HepG2 (cell line): Measurements from ENCODE around the gene EPHA10. TPM values are rescaled to one million over a fixed set of nuclear protein-coding genes. Genes with fewer than 3 reads are reported as not detected.
A peak's percentile ranks its signal among the peaks of the same experiment; 100 is the strongest.

Source experiments
- CENPBD1 ChIP-seq: sonication (generic); formaldehyde crosslinking; IDR thresholded peaks from 2 replicates; pipeline ENCODE4 v1.8.0; 2022; ENCODE audit warnings: missing genetic modification reagents, low read depth, mild to moderate bottlenecking, borderline replicate concordance
- JDP2 ChIP-seq: sonication (generic); formaldehyde crosslinking; IDR thresholded peaks from 2 replicates; pipeline ENCODE4 v1.8.1; 2022; ENCODE audit warnings: missing genetic modification reagents, borderline replicate concordance
- JUND ChIP-seq: sonication (generic); formaldehyde crosslinking; IDR thresholded peaks from 2 replicates; pipeline ENCODE4 v1.8.0; 2022; ENCODE audit warnings: mild to moderate bottlenecking, missing genetic modification reagents
- MAX ChIP-seq: IDR thresholded peaks from 2 replicates; pipeline ENCODE4 v1.6.1; 2012; ENCODE audit warnings: inconsistent platforms
- MLLT10 ChIP-seq: sonication (generic); formaldehyde crosslinking; IDR thresholded peaks from 2 replicates; pipeline ENCODE4 v1.4.0; 2020; ENCODE audit warnings: missing genetic modification reagents
- SALL2 ChIP-seq: sonication (generic); formaldehyde crosslinking; IDR thresholded peaks from 2 replicates; pipeline ENCODE4 v1.8.1; 2023; ENCODE audit warnings: mild to moderate bottlenecking, missing genetic modification reagents, inconsistent platforms
- TBX3 ChIP-seq: fragments of 450-650 bp; IDR thresholded peaks from 2 replicates; pipeline ENCODE4 v1.6.1; 2017; ENCODE audit warnings: antibody characterized with exemption, mild to moderate bottlenecking, inconsistent platforms, borderline replicate concordance
- TFDP2 ChIP-seq: sonication (generic); formaldehyde crosslinking; IDR thresholded peaks from 2 replicates; pipeline ENCODE4 v1.4.0; 2020; ENCODE audit warnings: missing genetic modification reagents
- ZNF335 ChIP-seq: sonication (generic); formaldehyde crosslinking; IDR thresholded peaks from 2 replicates; pipeline ENCODE4 v1.4.0; 2020; ENCODE audit warnings: missing genetic modification reagents
- ZNF891 ChIP-seq: sonication (generic); formaldehyde crosslinking; IDR thresholded peaks from 2 replicates; pipeline ENCODE4 v1.5.0; 2020; ENCODE audit warnings: mild to moderate bottlenecking, missing genetic modification reagents
- polyA plus RNA-seq, 8 experiments: library from polyadenylated mRNA; depleted of rRNA in 3 of 8; stranded (reverse) in 7 of 8; unstranded in 1 of 8; fragments of >200 nt; fragmentation: Illumina TruSeq in 4 of 8; extraction: Trizol in 4 of 8; gene quantifications; 2 replicates each; pipeline versions ENCODE4 v1.2.1 to v1.2.3, GENCODE V29; 2011 to 2016; ENCODE audit warnings: low read depth in 4 of 8, missing spikeins in 1 of 8, mixed read lengths in 1 of 8; ENCODE audit not compliant: insufficient read depth in 1 of 8
- total RNA-seq, 5 experiments: library from RNA; depleted of rRNA; stranded (reverse); fragments of >200 nt; fragmentation: Illumina TruSeq; extraction: Trizol; gene quantifications; 2 replicates each; pipeline ENCODE4 v1.2.3, GENCODE V29; 2016; ENCODE audit warnings: low read depth in 1 of 5
- TF ChIP-seq, protein P1 (sequence below): sonication (generic); formaldehyde crosslinking; IDR thresholded peaks from 2 replicates; pipeline ENCODE4 v1.5.0; 2020; ENCODE audit warnings: missing genetic modification reagents, mild to moderate bottlenecking, borderline replicate concordance
- TF ChIP-seq, protein P2 (sequence below): fragments of 450-650 bp; IDR thresholded peaks from 2 replicates; pipeline ENCODE4 v1.6.1; 2017; ENCODE audit warnings: mild to moderate bottlenecking
- TF ChIP-seq, protein P3 (sequence below): sonication (generic); formaldehyde crosslinking; IDR thresholded peaks from 2 replicates; pipeline ENCODE4 v1.4.0; 2020; ENCODE audit warnings: missing genetic modification reagents
- TF ChIP-seq, protein P4 (sequence below): sonication (generic); formaldehyde crosslinking; IDR thresholded peaks from 2 replicates; pipeline ENCODE4 v1.4.0; 2020; ENCODE audit warnings: missing genetic modification reagents, borderline replicate concordance
- TF ChIP-seq, protein P5 (sequence below): sonication (generic); formaldehyde crosslinking; IDR thresholded peaks from 2 replicates; pipeline ENCODE4 v1.4.0; 2020; ENCODE audit warnings: low read depth, mild to moderate bottlenecking, missing genetic modification reagents
- TF ChIP-seq, protein P6 (sequence below): sonication (generic); formaldehyde crosslinking; IDR thresholded peaks from 2 replicates; pipeline ENCODE4 v1.5.0; 2020; ENCODE audit warnings: mild to moderate bottlenecking, missing genetic modification reagents

EPHA10 gene
- total and polyA plus RNA-seq, 2 of the 13 experiments (the other 11 are each of a cell fraction or from before 2014, with no cell fraction given): 0.11 to 0.58 TPM

DNA sequence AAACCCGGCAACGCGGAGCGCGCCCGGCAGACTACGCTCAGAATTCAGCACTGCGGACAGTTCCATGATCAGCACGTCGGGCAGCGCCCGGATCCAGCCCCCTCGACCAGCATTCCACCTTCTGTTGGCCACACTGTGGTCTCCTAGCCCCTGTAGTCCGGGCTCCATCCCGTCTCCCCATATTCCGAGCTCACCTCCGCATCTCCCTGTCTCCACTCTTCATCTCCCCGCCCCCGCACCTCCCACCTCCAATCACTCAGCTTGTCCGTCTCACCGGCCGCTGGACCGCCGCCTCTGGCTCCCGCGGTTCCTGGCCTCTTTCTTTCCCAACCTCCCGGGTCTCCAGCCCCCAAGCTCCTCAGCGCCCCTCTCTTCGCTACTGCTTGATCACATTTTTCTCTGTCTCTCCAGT lies 500 bp downstream of the EPHA10 start (continued):
- TF ChIP-seq, protein P1, sequence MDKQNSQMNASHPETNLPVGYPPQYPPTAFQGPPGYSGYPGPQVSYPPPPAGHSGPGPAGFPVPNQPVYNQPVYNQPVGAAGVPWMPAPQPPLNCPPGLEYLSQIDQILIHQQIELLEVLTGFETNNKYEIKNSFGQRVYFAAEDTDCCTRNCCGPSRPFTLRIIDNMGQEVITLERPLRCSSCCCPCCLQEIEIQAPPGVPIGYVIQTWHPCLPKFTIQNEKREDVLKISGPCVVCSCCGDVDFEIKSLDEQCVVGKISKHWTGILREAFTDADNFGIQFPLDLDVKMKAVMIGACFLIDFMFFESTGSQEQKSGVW (CRISPR knock-in tag): peak; percentile 99; the same call in 1 of the 2 replicates
- TF ChIP-seq, protein P2, sequence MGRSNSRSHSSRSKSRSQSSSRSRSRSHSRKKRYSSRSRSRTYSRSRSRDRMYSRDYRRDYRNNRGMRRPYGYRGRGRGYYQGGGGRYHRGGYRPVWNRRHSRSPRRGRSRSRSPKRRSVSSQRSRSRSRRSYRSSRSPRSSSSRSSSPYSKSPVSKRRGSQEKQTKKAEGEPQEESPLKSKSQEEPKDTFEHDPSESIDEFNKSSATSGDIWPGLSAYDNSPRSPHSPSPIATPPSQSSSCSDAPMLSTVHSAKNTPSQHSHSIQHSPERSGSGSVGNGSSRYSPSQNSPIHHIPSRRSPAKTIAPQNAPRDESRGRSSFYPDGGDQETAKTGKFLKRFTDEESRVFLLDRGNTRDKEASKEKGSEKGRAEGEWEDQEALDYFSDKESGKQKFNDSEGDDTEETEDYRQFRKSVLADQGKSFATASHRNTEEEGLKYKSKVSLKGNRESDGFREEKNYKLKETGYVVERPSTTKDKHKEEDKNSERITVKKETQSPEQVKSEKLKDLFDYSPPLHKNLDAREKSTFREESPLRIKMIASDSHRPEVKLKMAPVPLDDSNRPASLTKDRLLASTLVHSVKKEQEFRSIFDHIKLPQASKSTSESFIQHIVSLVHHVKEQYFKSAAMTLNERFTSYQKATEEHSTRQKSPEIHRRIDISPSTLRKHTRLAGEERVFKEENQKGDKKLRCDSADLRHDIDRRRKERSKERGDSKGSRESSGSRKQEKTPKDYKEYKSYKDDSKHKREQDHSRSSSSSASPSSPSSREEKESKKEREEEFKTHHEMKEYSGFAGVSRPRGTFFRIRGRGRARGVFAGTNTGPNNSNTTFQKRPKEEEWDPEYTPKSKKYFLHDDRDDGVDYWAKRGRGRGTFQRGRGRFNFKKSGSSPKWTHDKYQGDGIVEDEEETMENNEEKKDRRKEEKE: no peak
- peak; percentile 80; the same call in 1 of the 2 replicates for TF ChIP-seq CENPBD1
- TF ChIP-seq MAX: 0 out of 2 replicates have a peak, but pooled peaks have one; percentile 24
- no peak for TF ChIP-seq TBX3
- TF ChIP-seq, protein P3, sequence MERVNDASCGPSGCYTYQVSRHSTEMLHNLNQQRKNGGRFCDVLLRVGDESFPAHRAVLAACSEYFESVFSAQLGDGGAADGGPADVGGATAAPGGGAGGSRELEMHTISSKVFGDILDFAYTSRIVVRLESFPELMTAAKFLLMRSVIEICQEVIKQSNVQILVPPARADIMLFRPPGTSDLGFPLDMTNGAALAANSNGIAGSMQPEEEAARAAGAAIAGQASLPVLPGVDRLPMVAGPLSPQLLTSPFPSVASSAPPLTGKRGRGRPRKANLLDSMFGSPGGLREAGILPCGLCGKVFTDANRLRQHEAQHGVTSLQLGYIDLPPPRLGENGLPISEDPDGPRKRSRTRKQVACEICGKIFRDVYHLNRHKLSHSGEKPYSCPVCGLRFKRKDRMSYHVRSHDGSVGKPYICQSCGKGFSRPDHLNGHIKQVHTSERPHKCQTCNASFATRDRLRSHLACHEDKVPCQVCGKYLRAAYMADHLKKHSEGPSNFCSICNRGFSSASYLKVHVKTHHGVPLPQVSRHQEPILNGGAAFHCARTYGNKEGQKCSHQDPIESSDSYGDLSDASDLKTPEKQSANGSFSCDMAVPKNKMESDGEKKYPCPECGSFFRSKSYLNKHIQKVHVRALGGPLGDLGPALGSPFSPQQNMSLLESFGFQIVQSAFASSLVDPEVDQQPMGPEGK (CRISPR knock-in tag): peak; percentile 86
- peak; percentile 99 for TF ChIP-seq ZNF891
- TF ChIP-seq, protein P4, sequence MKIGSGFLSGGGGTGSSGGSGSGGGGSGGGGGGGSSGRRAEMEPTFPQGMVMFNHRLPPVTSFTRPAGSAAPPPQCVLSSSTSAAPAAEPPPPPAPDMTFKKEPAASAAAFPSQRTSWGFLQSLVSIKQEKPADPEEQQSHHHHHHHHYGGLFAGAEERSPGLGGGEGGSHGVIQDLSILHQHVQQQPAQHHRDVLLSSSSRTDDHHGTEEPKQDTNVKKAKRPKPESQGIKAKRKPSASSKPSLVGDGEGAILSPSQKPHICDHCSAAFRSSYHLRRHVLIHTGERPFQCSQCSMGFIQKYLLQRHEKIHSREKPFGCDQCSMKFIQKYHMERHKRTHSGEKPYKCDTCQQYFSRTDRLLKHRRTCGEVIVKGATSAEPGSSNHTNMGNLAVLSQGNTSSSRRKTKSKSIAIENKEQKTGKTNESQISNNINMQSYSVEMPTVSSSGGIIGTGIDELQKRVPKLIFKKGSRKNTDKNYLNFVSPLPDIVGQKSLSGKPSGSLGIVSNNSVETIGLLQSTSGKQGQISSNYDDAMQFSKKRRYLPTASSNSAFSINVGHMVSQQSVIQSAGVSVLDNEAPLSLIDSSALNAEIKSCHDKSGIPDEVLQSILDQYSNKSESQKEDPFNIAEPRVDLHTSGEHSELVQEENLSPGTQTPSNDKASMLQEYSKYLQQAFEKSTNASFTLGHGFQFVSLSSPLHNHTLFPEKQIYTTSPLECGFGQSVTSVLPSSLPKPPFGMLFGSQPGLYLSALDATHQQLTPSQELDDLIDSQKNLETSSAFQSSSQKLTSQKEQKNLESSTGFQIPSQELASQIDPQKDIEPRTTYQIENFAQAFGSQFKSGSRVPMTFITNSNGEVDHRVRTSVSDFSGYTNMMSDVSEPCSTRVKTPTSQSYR (CRISPR knock-in tag): peak; percentile 93
- peak; percentile 75 for TF ChIP-seq JUND (CRISPR knock-in tag)
- peak; percentile 75 for TF ChIP-seq TFDP2
- peak; percentile 96 for TF ChIP-seq MLLT10 (CRISPR knock-in tag)
- peak; percentile 92; the same call in 1 of the 2 replicates for TF ChIP-seq JDP2 (CRISPR knock-in tag)
- TF ChIP-seq, protein P5, sequence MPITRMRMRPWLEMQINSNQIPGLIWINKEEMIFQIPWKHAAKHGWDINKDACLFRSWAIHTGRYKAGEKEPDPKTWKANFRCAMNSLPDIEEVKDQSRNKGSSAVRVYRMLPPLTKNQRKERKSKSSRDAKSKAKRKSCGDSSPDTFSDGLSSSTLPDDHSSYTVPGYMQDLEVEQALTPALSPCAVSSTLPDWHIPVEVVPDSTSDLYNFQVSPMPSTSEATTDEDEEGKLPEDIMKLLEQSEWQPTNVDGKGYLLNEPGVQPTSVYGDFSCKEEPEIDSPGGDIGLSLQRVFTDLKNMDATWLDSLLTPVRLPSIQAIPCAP: peak; percentile 96
- TF ChIP-seq SALL2: peak; percentile 98
- TF ChIP-seq, protein P6, sequence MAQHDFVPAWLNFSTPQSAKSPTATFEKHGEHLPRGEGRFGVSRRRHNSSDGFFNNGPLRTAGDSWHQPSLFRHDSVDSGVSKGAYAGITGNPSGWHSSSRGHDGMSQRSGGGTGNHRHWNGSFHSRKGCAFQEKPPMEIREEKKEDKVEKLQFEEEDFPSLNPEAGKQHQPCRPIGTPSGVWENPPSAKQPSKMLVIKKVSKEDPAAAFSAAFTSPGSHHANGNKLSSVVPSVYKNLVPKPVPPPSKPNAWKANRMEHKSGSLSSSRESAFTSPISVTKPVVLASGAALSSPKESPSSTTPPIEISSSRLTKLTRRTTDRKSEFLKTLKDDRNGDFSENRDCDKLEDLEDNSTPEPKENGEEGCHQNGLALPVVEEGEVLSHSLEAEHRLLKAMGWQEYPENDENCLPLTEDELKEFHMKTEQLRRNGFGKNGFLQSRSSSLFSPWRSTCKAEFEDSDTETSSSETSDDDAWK: no peak
- peak; percentile 96 for TF ChIP-seq ZNF335
